Fibroblast of mammary gland (primary cell): ENCODE data around the gene TTC33.
"Not testable (repeated sequence)": the region's sequence is repeated elsewhere in the genome, so short reads cannot be mapped to it uniquely, and the experiment has no call there.

Source experiments
- DNase-seq: peaks from one replicate; pipeline ENCODE4 v3.0.0-alpha.2; 2010; ENCODE audit warnings: low read depth
- H3K4me3 ChIP-seq: 2 replicates; pipeline ENCODE4 v1.5.1; 2011; ENCODE audit warnings: low read depth, mild to moderate bottlenecking, low read length, moderate library complexity; ENCODE audit not compliant: control insufficient read depth
- CTCF ChIP-seq: conservative IDR thresholded peaks from 2 replicates; pipeline ENCODE4 v1.5.1; 2011; ENCODE audit warnings: low read depth, low read length, inconsistent platforms; ENCODE audit not compliant: control insufficient read depth, insufficient read depth

TTC33 gene

GRCh38 chr5:40734986-40735385, 20.8 kb downstream of the TTC33 start:
- H3K4me3 ChIP-seq, result no peak overlapping the region
- peak; percentile 44 for DNase-seq

GRCh38 chr5:40733879-40734563, 21.7 kb downstream of the TTC33 start:
- TF ChIP-seq CTCF, result no peak
- no peak for DNase-seq
- no peak overlapping the region for H3K4me3 ChIP-seq

More at GRCh38 chr5:40734986-40735385, 20.8 kb downstream of the TTC33 start:
- TF ChIP-seq CTCF, result no peak

GRCh38 chr5:40733434-40733833, 22.3 kb downstream of the TTC33 start:
- no peak overlapping the region for H3K4me3 ChIP-seq
- DNase-seq, result no peak
- TF ChIP-seq CTCF, result no peak

GRCh38 chr5:40722497-40722911, 33.3 kb downstream of the TTC33 start:
- not testable (repeated sequence) for DNase-seq, H3K4me3 ChIP-seq

GRCh38 chr5:40720069-40720468, 35.7 kb downstream of the TTC33 start:
- no peak for DNase-seq
- TF ChIP-seq CTCF, result no peak
- no peak overlapping the region for H3K4me3 ChIP-seq

GRCh38 chr5:40717281-40717680, 38.5 kb downstream of the TTC33 start:
- H3K4me3 ChIP-seq, result no peak overlapping the region
- TF ChIP-seq CTCF, result no peak
- peak; percentile 81 for DNase-seq

GRCh38 chr5:40716590-40716989, 39.2 kb downstream of the TTC33 start:
- no peak for DNase-seq
- no peak for TF ChIP-seq CTCF
- H3K4me3 ChIP-seq, result no peak overlapping the region
